ENCODE data around the gene UBE3A.

DNA sequence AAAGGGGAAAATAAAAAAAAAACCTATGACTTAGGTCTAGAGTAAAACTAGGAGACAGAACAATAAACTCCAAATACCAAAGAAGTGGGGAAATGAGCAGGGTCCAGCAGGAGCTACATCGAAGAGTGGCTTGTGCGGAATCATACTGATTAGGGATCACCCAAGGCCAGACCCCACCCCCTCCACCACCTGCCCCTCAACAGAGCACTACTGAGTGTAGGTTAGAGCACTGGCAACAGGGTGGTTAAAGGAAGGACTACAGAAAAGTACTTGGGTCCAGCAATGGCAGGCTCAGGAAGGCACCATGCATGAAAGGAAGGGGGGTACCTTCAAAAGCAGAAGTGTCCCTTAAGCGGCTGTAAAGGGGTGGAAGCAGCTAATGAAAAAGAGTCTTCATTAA is 96.2 kb downstream of the UBE3A start:
- TF ChIP-seq, protein P1, sequence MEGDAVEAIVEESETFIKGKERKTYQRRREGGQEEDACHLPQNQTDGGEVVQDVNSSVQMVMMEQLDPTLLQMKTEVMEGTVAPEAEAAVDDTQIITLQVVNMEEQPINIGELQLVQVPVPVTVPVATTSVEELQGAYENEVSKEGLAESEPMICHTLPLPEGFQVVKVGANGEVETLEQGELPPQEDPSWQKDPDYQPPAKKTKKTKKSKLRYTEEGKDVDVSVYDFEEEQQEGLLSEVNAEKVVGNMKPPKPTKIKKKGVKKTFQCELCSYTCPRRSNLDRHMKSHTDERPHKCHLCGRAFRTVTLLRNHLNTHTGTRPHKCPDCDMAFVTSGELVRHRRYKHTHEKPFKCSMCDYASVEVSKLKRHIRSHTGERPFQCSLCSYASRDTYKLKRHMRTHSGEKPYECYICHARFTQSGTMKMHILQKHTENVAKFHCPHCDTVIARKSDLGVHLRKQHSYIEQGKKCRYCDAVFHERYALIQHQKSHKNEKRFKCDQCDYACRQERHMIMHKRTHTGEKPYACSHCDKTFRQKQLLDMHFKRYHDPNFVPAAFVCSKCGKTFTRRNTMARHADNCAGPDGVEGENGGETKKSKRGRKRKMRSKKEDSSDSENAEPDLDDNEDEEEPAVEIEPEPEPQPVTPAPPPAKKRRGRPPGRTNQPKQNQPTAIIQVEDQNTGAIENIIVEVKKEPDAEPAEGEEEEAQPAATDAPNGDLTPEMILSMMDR (conservative IDR thresholded peaks at IDR 0.05; ENCODE audit: low read length) = no peak
- TF ChIP-seq EZH2phosphoT487 (IDR thresholded peaks at IDR 0.05; ENCODE audit: borderline replicate concordance) = no peak

Data from Loucy (cell line).